Liver (tissue), 9 donors: ENCODE data around the gene WHRN. TPM values are rescaled to one million over a fixed set of nuclear protein-coding genes. Genes with fewer than 3 reads are reported as not detected.

Experiments
- DNase-seq: peaks from one replicate; pipeline ENCODE4 v3.0.0-alpha.2; 2017; ENCODE audit warnings: low spot score
- H3K27ac ChIP-seq, 2 donors: one replicate each; pipeline ENCODE4 v1.7.0; 2013; ENCODE audit warnings: inconsistent platforms in 2 of 2, low read length in 2 of 2, control low read depth in 1 of 2, low read depth in 1 of 2, mild to moderate bottlenecking in 1 of 2
- H3K27me3 ChIP-seq, 4 donors: one replicate each; pipeline versions ENCODE4 v1.6.1 to v1.7.0; 2013; ENCODE audit warnings: low read length in 3 of 4, inconsistent platforms in 1 of 4, mild to moderate bottlenecking in 1 of 4, moderate library complexity in 1 of 4; ENCODE audit not compliant: control insufficient read depth in 4 of 4, insufficient read depth in 4 of 4
- H3K36me3 ChIP-seq, 4 donors: one replicate each; pipeline versions ENCODE4 v1.6.1 to v1.7.0; 2013; ENCODE audit warnings: low read length in 3 of 4, mild to moderate bottlenecking in 3 of 4, low read depth in 1 of 4, moderate library complexity in 1 of 4; ENCODE audit not compliant: control insufficient read depth in 4 of 4, insufficient read depth in 3 of 4
- H3K4me1 ChIP-seq, 4 donors: one replicate each; pipeline versions ENCODE4 v1.6.1 to v1.7.0; 2013; ENCODE audit warnings: low read length in 3 of 4, mild to moderate bottlenecking in 3 of 4, moderate library complexity in 1 of 4; ENCODE audit not compliant: control insufficient read depth in 4 of 4, insufficient read depth in 4 of 4
- H3K4me3 ChIP-seq, 3 donors: one replicate each; pipeline versions ENCODE4 v1.6.1 to v1.7.0; 2013; ENCODE audit warnings: low read length in 3 of 3, control low read depth in 1 of 3, low read depth in 1 of 3, mild to moderate bottlenecking in 1 of 3
- H3K9ac ChIP-seq, 2 donors: one replicate each; pipeline ENCODE4 v1.7.0; 2013; ENCODE audit warnings: low read length in 2 of 2, mild to moderate bottlenecking in 2 of 2, moderate library complexity in 2 of 2, control low read depth in 1 of 2, low read depth in 1 of 2
- H3K9me3 ChIP-seq, 4 donors: one replicate each; pipeline versions ENCODE4 v1.6.1 to v1.7.0; 2013; ENCODE audit warnings: low read length in 3 of 4; ENCODE audit not compliant: control insufficient read depth in 4 of 4
- EGR1 ChIP-seq, 2 donors: IDR thresholded peaks; 2 replicates each; pipeline ENCODE4 v1.6.1; 2016 to 2018; ENCODE audit warnings: antibody characterized with exemption in 2 of 2, low read depth in 2 of 2
- FOXA1 ChIP-seq: IDR thresholded peaks from 2 replicates; pipeline ENCODE4 v1.6.1; 2016; ENCODE audit warnings: antibody characterized with exemption
- GABPA ChIP-seq, 2 donors: IDR thresholded peaks in 1 of 2; conservative IDR thresholded peaks in 1 of 2; 2 replicates each; pipeline ENCODE4 v1.6.1; 2016; ENCODE audit warnings: antibody characterized with exemption in 2 of 2, mild to moderate bottlenecking in 1 of 2, moderate library complexity in 1 of 2
- HNF4A ChIP-seq, 2 donors: conservative IDR thresholded peaks; 2 replicates each; pipeline ENCODE4 v1.6.1; 2016; ENCODE audit warnings: antibody characterized with exemption in 2 of 2, mild to moderate bottlenecking in 2 of 2
- HNF4G ChIP-seq: IDR thresholded peaks from 2 replicates; pipeline ENCODE4 v1.6.1; 2016; ENCODE audit warnings: antibody characterized with exemption
- JUND ChIP-seq, 2 donors: IDR thresholded peaks; 2 replicates each; pipeline ENCODE4 v1.6.1; 2016; ENCODE audit warnings: antibody characterized with exemption in 2 of 2
- NR2F2 ChIP-seq: IDR thresholded peaks from 2 replicates; pipeline ENCODE4 v1.6.1; 2016; ENCODE audit warnings: antibody characterized with exemption
- RAD21 ChIP-seq, 2 donors: IDR thresholded peaks; 2 replicates each; pipeline ENCODE4 v1.6.1; 2016; ENCODE audit warnings: antibody characterized with exemption in 2 of 2, mild to moderate bottlenecking in 2 of 2
- RXRA ChIP-seq, 2 donors: IDR thresholded peaks; 2 replicates each; pipeline ENCODE4 v1.6.1; 2017 to 2018; ENCODE audit warnings: antibody characterized with exemption in 2 of 2, mild to moderate bottlenecking in 1 of 2
- SP1 ChIP-seq: IDR thresholded peaks from 2 replicates; pipeline ENCODE4 v1.6.1; 2018; ENCODE audit warnings: antibody characterized with exemption, mild to moderate bottlenecking
- TAF1 ChIP-seq: conservative IDR thresholded peaks from 2 replicates; pipeline ENCODE4 v1.6.1; 2016; ENCODE audit warnings: antibody characterized with exemption, mild to moderate bottlenecking
- YY1 ChIP-seq: IDR thresholded peaks from 2 replicates; pipeline ENCODE4 v1.6.1; 2016; ENCODE audit warnings: antibody characterized with exemption, mild to moderate bottlenecking
- WGBS: extraction: QIAGEN DNeasy Blood & Tissue Kit; methylation state at CpG from one replicate; pipeline ENCODE4 v1.1.7; 2013; 5-methylcytosine and 5-hydroxymethylcytosine counted together
- polyA plus RNA-seq, 2 donors: library from polyadenylated mRNA; stranded (reverse) in 1 of 2; unstranded in 1 of 2; fragments of 200-250 nt in 1 of 2; fragments of >200 nt in 1 of 2; fragmentation: Nextera tagmentation in 1 of 2; extraction: Ambion mirVana in 1 of 2; gene quantifications; one replicate each; pipeline versions ENCODE4 v1.2.1 to v1.2.3, GENCODE V29; 2013 to 2015
- total RNA-seq, 2 donors: library from RNA; depleted of rRNA; stranded (reverse); fragments of >200 nt; gene quantifications; one replicate each; pipeline ENCODE4 v1.2.3, GENCODE V29; 2014
- TF ChIP-seq, protein P1 (sequence below): fragments of 150-350 bp; IDR thresholded peaks from 2 replicates; pipeline ENCODE4 v1.5.1; 2017; ENCODE audit warnings: improper control_type of control experiment, low read depth, low read length; ENCODE audit not compliant: missing input control
- TF ChIP-seq, protein P2 (sequence below): IDR thresholded peaks from 2 replicates; pipeline ENCODE4 v1.6.1; 2016; ENCODE audit warnings: antibody characterized with exemption, mild to moderate bottlenecking
- TF ChIP-seq, protein P3 (sequence below): IDR thresholded peaks from 2 replicates; pipeline ENCODE4 v1.6.1; 2016; ENCODE audit warnings: antibody characterized with exemption
- TF ChIP-seq, protein P4 (sequence below): IDR thresholded peaks from 2 replicates; pipeline ENCODE4 v1.6.1; 2016; ENCODE audit warnings: antibody characterized with exemption
- TF ChIP-seq, protein P5 (sequence below): IDR thresholded peaks from 2 replicates; pipeline ENCODE4 v1.6.1; 2016; ENCODE audit warnings: antibody characterized with exemption
- donor health status: healthy.
- donor health status: healthy.
- donor health status: healthy.
- donor health status: healthy.
- donor health status: healthy.

WHRN gene
- total and polyA plus RNA-seq, 4 donors, result 0.42 to 1.9 (median 0.88) TPM

DNA sequence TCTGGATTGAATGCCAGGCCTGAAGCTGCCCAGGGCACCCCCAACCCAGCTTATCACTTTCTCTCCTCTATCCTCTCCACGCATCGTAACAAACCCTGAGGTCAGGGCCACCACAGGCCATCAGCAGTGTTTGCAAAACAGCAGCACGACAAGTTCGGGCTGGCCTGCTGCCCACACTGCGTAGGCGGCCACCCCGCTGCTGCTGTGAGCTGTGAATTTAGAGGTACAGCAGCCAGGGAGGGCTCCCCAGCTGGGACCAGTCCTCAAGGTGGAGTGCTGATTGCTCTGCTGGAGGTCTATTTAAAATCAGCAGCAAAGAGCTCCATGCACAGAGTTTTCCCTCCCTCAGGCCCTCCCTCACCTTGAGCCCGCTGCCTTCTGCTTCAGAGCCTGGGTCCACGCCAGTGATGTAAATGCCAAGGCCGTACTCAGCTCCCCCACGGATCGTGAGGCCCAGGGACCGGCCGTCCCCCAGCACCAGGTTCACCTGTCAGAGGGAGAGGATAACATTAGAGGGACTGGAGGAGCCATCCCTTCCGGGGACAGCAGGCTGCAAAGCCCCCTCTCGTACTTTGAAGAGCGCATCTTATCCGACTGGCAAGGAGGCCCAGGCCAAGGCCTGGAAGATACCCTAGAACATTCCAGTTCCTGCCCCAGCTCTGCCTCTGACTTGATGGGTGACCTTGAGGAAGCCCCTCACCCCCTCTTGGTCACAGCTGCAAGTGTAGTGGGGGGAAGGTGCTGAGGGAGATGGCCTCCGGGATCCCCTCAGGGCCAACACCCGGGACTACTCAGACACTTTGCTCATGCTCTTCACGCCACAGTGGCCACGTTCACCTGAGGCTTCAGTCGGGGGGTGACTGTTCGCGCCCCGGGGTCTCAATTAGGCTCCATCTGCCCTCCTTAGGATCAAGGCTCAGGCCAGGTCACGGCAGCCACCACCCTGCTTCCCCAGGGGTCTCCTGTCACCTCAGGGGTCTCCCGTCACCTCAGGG, 39.1 kb downstream of the WHRN start:
- Histone ChIP-seq H3K27ac (no peak overlapping the region), H3K9me3 (no peaks in the 10 kb centered on the region), H3K9ac (no peak overlapping the region), H3K4me1 (peaks cover 0 to 5% (median 2%) of the 10 kb centered on the region in 4 donors), H3K27me3 (no peaks in the 10 kb centered on the region), H3K36me3 (no peaks in the 10 kb centered on the region), H3K4me3 (no peak overlapping the region)
- TF ChIP-seq, protein P1, sequence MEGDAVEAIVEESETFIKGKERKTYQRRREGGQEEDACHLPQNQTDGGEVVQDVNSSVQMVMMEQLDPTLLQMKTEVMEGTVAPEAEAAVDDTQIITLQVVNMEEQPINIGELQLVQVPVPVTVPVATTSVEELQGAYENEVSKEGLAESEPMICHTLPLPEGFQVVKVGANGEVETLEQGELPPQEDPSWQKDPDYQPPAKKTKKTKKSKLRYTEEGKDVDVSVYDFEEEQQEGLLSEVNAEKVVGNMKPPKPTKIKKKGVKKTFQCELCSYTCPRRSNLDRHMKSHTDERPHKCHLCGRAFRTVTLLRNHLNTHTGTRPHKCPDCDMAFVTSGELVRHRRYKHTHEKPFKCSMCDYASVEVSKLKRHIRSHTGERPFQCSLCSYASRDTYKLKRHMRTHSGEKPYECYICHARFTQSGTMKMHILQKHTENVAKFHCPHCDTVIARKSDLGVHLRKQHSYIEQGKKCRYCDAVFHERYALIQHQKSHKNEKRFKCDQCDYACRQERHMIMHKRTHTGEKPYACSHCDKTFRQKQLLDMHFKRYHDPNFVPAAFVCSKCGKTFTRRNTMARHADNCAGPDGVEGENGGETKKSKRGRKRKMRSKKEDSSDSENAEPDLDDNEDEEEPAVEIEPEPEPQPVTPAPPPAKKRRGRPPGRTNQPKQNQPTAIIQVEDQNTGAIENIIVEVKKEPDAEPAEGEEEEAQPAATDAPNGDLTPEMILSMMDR, result no peak
- no peak for TF ChIP-seq HNF4G
- TF ChIP-seq RXRA (IDR thresholded peaks at IDR 0.05), result peak in 1 of 2 donors; percentile 30
- TF ChIP-seq EGR1 (IDR thresholded peaks at IDR 0.05; ENCODE audit: low read depth in 2 of 2), result peak; percentile 79 to 90
- peak in 1 of 2 donors; percentile 15 for TF ChIP-seq HNF4A (conservative IDR thresholded peaks at IDR 0.05)
- no peak for TF ChIP-seq TAF1
- TF ChIP-seq SP1, result no peak
- TF ChIP-seq, protein P2, sequence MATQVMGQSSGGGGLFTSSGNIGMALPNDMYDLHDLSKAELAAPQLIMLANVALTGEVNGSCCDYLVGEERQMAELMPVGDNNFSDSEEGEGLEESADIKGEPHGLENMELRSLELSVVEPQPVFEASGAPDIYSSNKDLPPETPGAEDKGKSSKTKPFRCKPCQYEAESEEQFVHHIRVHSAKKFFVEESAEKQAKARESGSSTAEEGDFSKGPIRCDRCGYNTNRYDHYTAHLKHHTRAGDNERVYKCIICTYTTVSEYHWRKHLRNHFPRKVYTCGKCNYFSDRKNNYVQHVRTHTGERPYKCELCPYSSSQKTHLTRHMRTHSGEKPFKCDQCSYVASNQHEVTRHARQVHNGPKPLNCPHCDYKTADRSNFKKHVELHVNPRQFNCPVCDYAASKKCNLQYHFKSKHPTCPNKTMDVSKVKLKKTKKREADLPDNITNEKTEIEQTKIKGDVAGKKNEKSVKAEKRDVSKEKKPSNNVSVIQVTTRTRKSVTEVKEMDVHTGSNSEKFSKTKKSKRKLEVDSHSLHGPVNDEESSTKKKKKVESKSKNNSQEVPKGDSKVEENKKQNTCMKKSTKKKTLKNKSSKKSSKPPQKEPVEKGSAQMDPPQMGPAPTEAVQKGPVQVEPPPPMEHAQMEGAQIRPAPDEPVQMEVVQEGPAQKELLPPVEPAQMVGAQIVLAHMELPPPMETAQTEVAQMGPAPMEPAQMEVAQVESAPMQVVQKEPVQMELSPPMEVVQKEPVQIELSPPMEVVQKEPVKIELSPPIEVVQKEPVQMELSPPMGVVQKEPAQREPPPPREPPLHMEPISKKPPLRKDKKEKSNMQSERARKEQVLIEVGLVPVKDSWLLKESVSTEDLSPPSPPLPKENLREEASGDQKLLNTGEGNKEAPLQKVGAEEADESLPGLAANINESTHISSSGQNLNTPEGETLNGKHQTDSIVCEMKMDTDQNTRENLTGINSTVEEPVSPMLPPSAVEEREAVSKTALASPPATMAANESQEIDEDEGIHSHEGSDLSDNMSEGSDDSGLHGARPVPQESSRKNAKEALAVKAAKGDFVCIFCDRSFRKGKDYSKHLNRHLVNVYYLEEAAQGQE, result no peak
- WGBS, result 69% methylated on average over 28 of the region's 28 CpGs
- DNase-seq, result peak; percentile 42

DNA sequence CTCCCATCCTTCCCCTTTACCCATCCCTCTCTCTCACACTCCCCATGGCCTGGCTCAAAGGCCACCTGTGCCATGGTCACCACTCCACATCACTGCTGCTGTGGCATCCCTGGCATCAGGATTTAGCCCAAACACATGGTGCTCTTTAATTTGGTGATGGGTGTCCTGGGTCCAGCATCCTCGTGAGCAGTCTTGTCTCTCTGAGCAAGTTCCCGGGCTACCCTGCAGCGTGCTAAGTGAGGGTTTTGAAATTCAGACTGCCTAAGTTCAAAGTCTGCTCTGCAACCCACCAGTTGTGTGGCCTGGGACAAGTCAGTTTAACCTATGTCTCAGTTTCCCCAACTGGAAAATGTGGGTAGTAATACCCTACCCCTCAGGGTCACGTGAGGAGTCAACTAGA, 39.9 kb downstream of the WHRN start:
- H3K27me3 ChIP-seq, result no peaks in the 10 kb centered on the region
- no peak overlapping the region for H3K9ac ChIP-seq
- TF ChIP-seq RXRA (IDR thresholded peaks at IDR 0.05) (no peak), YY1 (no peak), RAD21 (IDR thresholded peaks at IDR 0.05) (no peak), GABPA (IDR thresholded peaks at IDR 0.05 in 1 of 2, conservative IDR thresholded peaks at IDR 0.05 in 1 of 2) (no peak), TAF1 (no peak), HNF4G (no peak), JUND (IDR thresholded peaks at IDR 0.05) (no peak), FOXA1 (no peak), NR2F2 (no peak), SP1 (no peak)
- TF ChIP-seq, protein P3, sequence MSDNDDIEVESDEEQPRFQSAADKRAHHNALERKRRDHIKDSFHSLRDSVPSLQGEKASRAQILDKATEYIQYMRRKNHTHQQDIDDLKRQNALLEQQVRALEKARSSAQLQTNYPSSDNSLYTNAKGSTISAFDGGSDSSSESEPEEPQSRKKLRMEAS, result no peak
- TF ChIP-seq, protein P4, sequence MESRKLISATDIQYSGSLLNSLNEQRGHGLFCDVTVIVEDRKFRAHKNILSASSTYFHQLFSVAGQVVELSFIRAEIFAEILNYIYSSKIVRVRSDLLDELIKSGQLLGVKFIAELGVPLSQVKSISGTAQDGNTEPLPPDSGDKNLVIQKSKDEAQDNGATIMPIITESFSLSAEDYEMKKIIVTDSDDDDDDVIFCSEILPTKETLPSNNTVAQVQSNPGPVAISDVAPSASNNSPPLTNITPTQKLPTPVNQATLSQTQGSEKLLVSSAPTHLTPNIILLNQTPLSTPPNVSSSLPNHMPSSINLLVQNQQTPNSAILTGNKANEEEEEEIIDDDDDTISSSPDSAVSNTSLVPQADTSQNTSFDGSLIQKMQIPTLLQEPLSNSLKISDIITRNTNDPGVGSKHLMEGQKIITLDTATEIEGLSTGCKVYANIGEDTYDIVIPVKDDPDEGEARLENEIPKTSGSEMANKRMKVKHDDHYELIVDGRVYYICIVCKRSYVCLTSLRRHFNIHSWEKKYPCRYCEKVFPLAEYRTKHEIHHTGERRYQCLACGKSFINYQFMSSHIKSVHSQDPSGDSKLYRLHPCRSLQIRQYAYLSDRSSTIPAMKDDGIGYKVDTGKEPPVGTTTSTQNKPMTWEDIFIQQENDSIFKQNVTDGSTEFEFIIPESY, result no peak
- TF ChIP-seq, protein P5, sequence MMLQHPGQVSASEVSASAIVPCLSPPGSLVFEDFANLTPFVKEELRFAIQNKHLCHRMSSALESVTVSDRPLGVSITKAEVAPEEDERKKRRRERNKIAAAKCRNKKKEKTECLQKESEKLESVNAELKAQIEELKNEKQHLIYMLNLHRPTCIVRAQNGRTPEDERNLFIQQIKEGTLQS, result no peak
- TF ChIP-seq, protein P2, result no peak
- WGBS, result 98% methylated on average over 4 of the region's 4 CpGs
- DNase-seq, result no peak
- H3K36me3 ChIP-seq, result no peaks in the 10 kb centered on the region
- no peak overlapping the region for H3K27ac ChIP-seq
- H3K9me3 ChIP-seq, result no peaks in the 10 kb centered on the region
- H3K4me1 ChIP-seq, result peaks cover 0 to 5% (median 2%) of the 10 kb centered on the region in 4 donors
- no peak overlapping the region for H3K4me3 ChIP-seq
